PC-3 (cell line): Measurements from ENCODE around the gene DGKD.

Experiments used
- CTCF ChIP-seq: fragments of 300-600 bp; sonication (generic); conservative IDR thresholded peaks from 2 replicates; pipeline ENCODE4 v1.5.1; 2017; ENCODE audit warnings: antibody characterized with exemption, low read depth, mild to moderate bottlenecking, low read length
- EZH2 ChIP-seq: fragments of 300-600 bp; sonication (generic); IDR thresholded peaks from one replicate; pipeline ENCODE4 v1.6.1; 2017; ENCODE audit warnings: antibody characterized with exemption, mild to moderate bottlenecking, low read length; ENCODE audit not compliant: unreplicated experiment
- EZH2phosphoT487 ChIP-seq: fragments of 300-600 bp; sonication (generic); IDR thresholded peaks from 2 replicates; pipeline ENCODE4 v1.6.1; 2018; ENCODE audit warnings: mild to moderate bottlenecking, antibody characterized with exemption, low read length, borderline replicate concordance

- TF ChIP-seq CTCF (no peak), EZH2 (no peak), EZH2phosphoT487 (no peak)
Measured at GRCh38 chr2:233519787-233520611, 165.7 kb downstream of the DGKD start.
